ENCODE measurements around the gene MAD1L1. TPM values are rescaled to one million over a fixed set of nuclear protein-coding genes. Genes with fewer than 3 reads are reported as not detected.

MAD1L1 gene
- total RNA-seq, 2 experiments from 2014 or later, result 40.0 to 44.7 TPM

- ATAC-seq, result no peak
- no peaks in the 10 kb centered on the region for H3K27me3 Mint-ChIP-seq
- H3K9me3 Mint-ChIP-seq, result peaks cover 5% of the 10 kb centered on the region
- peaks cover 5% of the 10 kb centered on the region for H3K36me3 Mint-ChIP-seq (ENCODE audit: low read depth)
- TF ChIP-seq CTCF (IDR thresholded peaks at IDR 0.05), result no peak
- no peak overlapping the region for H3K4me3 Mint-ChIP-seq
- H3K4me1 Mint-ChIP-seq (ENCODE audit: low read depth), result peaks cover 5% of the 10 kb centered on the region
- H3K27ac Mint-ChIP-seq, result no peak overlapping the region
- ChIA-PET CTCF (no interaction called here), POLR2A (no interaction called here)
- no peak for DNase-seq
- intact Hi-C loops (cut with micrococcal nuclease), result no loop called here
Measured at GRCh38 chr7:1868516-1869165, 364.1 kb downstream of the MAD1L1 start.

GRCh38 chr7:1867370-1868260 is 365.1 kb downstream of the MAD1L1 start:
- ATAC-seq (no peak), DNase-seq (no peak)
- Mint-ChIP-seq H3K27me3 (no peaks in the 10 kb centered on the region), H3K4me3 (no peak overlapping the region), H3K36me3 (ENCODE audit: low read depth) (peaks cover 5% of the 10 kb centered on the region), H3K9me3 (peaks cover 5% of the 10 kb centered on the region), H3K4me1 (ENCODE audit: low read depth) (peaks cover 5% of the 10 kb centered on the region), H3K27ac (no peak overlapping the region)
- intact Hi-C loops (cut with micrococcal nuclease), result no loop called here
- POLR2A ChIA-PET, result no interaction called here
- no peak for TF ChIP-seq CTCF (IDR thresholded peaks at IDR 0.05)
- CTCF ChIA-PET, result no interaction called here

GRCh38 chr7:1866601-1867000 is 366.1 kb downstream of the MAD1L1 start:
- TF ChIP-seq CTCF (IDR thresholded peaks at IDR 0.05), result no peak
- Mint-ChIP-seq H3K36me3 (ENCODE audit: low read depth) (peaks cover 5% of the 10 kb centered on the region), H3K9me3 (peaks cover 5% of the 10 kb centered on the region), H3K27me3 (no peaks in the 10 kb centered on the region), H3K4me3 (no peak overlapping the region), H3K4me1 (ENCODE audit: low read depth) (peaks cover 5% of the 10 kb centered on the region), H3K27ac (no peak overlapping the region)
- ATAC-seq, result no peak
- intact Hi-C loops (cut with micrococcal nuclease), result no loop called here
- POLR2A ChIA-PET, result no interaction called here
- CTCF ChIA-PET, result no interaction called here
- DNase-seq, result no peak

- DNase-seq (no peak), ATAC-seq (no peak)
- Mint-ChIP-seq H3K27ac (no peak overlapping the region), H3K36me3 (ENCODE audit: low read depth) (peaks cover 1% of the 10 kb centered on the region), H3K4me1 (ENCODE audit: low read depth) (peaks cover 5% of the 10 kb centered on the region), H3K4me3 (no peak overlapping the region), H3K27me3 (no peaks in the 10 kb centered on the region), H3K9me3 (peaks cover under 1% of the 10 kb centered on the region)
- CTCF ChIA-PET, result no interaction called here
- intact Hi-C loops (cut with micrococcal nuclease), result no loop called here
- no peak for TF ChIP-seq CTCF (IDR thresholded peaks at IDR 0.05)
- POLR2A ChIA-PET, result no interaction called here
Measured at GRCh38 chr7:1865571-1866255, 367.0 kb downstream of the MAD1L1 start.

Data from activated CD8-positive, alpha-beta T cell treated with anti-CD3 and anti-CD28 coated beads for 36 hours (primary cell).